K562 (cell line): ENCODE data around the gene ZNF69. TPM values are rescaled to one million over a fixed set of nuclear protein-coding genes. Genes with fewer than 3 reads are reported as not detected.

Experiments used
- ATAC-seq: fragments of 200-7000 bp; cut with Tn5 transposase; 3 replicates; pipeline ENCODE4 v1.9.1; 2020; ENCODE audit warnings: moderate library complexity
- BruUV-seq: library from RNA; stranded (reverse); fragments of 400-500 nt; replicated peaks from 2 replicates; lab custom pipeline; 2021; lab: Mats Ljungman, UMichigan
- CTCF ChIA-PET: fragments of 300-600 bp; formaldehyde crosslinking; extraction: SDS; loops from one replicate; lab custom pipeline; 2021; ENCODE audit warnings: low intra/inter-chr PET ratio; lab: Yijun Ruan, JAX
- POLR2A ChIA-PET: fragments of 300-600, 350-650 bp; sonication (Branson Sonifier 250); formaldehyde crosslinking; extraction: SDS; loops from one replicate; lab custom pipeline; 2021; ENCODE audit warnings: antibody characterized with exemption, inconsistent platforms; lab: Yijun Ruan, JAX
- DNase-seq, 4 experiments: peaks; one replicate each; pipeline versions ENCODE4 v3.0.0 to v3.0.0-alpha.2; 2011 to 2018; ENCODE audit warnings: low spot score in 3 of 4, mixed read lengths in 3 of 4; ENCODE audit errors: extremely low read depth in 1 of 4
- FAIRE-seq: peaks from 2 replicates; lab custom pipeline; 2011; peaks lifted over from hg19 to GRCh38; lab: Jason Lieb, UNC
- H2AFZ ChIP-seq: 2 replicates; pipeline ENCODE4 v1.6.0; 2011; ENCODE audit warnings: low read depth, low read length, control low read depth, inconsistent platforms
- H3K27ac ChIP-seq: fragments of 200-600 bp; 3 replicates; pipeline ENCODE4 v1.8.0; 2011; ENCODE audit warnings: low read depth, mild to moderate bottlenecking, control low read depth, inconsistent platforms, low read length, moderate library complexity, mixed read lengths; ENCODE audit errors: extremely low read depth
- H3K27me3 ChIP-seq, 2 experiments: fragments of 300-600 bp in 1 of 2; 2 replicates in 1 of 2; 3 replicates in 1 of 2; pipeline versions ENCODE4 v1.6.0 to v1.8.0; 2011; ENCODE audit warnings: inconsistent platforms in 2 of 2, low read length in 2 of 2, mild to moderate bottlenecking in 1 of 2, mixed read lengths in 1 of 2, moderate library complexity in 1 of 2; ENCODE audit not compliant: control insufficient read depth in 2 of 2, insufficient read depth in 2 of 2
- H3K36me3 ChIP-seq: fragments of 300-600 bp; 3 replicates; pipeline ENCODE4 v1.8.0; 2011; ENCODE audit warnings: mild to moderate bottlenecking, low read length, inconsistent platforms; ENCODE audit not compliant: control insufficient read depth, insufficient read depth
- H3K4me1 ChIP-seq, 2 experiments: fragments of 200-600 bp in 1 of 2; replicated peaks in 1 of 2; 2 replicates in 1 of 2; 3 replicates in 1 of 2; pipeline versions ENCODE4 v1.5.1 to v1.8.0; 2011; ENCODE audit warnings: inconsistent platforms in 2 of 2, low read length in 2 of 2, mild to moderate bottlenecking in 1 of 2, mixed read lengths in 1 of 2, moderate library complexity in 1 of 2; ENCODE audit not compliant: control insufficient read depth in 2 of 2, insufficient read depth in 2 of 2
- H3K4me2 ChIP-seq: 2 replicates; pipeline ENCODE4 v1.6.1; 2011; ENCODE audit warnings: low read length, control low read depth, inconsistent platforms, mixed read lengths; ENCODE audit not compliant: insufficient read depth
- H3K4me3 ChIP-seq: fragments of 200-600 bp; sonication (generic), shearing (Covaris generic); 2 replicates; pipeline ENCODE4 v1.5.1; 2016; ENCODE audit warnings: control low read depth, inconsistent platforms
- H3K79me2 ChIP-seq: fragments of 200-600 bp; 3 replicates; pipeline ENCODE4 v1.8.0; 2011; ENCODE audit warnings: low read length, inconsistent platforms; ENCODE audit not compliant: control insufficient read depth, insufficient read depth
- H3K9ac ChIP-seq, 2 experiments: 2 replicates each; pipeline versions ENCODE4 v1.6.0 to v1.6.1; 2011; ENCODE audit warnings: low read depth in 2 of 2, low read length in 2 of 2, control low read depth in 1 of 2, inconsistent platforms in 1 of 2, mild to moderate bottlenecking in 1 of 2, mixed read lengths in 1 of 2; ENCODE audit not compliant: insufficient read depth in 1 of 2
- H3K9me1 ChIP-seq: one replicate; pipeline ENCODE4 v1.6.0; 2011; ENCODE audit warnings: inconsistent platforms, mild to moderate bottlenecking, low read length, moderate library complexity; ENCODE audit not compliant: control insufficient read depth, insufficient read depth
- H3K9me3 ChIP-seq: replicated peaks from 2 replicates; pipeline ENCODE4 v1.5.1; 2011; ENCODE audit warnings: low read depth, low read length, inconsistent platforms; ENCODE audit not compliant: control insufficient read depth, insufficient read depth
- H4K20me1 ChIP-seq: replicated peaks from 2 replicates; pipeline ENCODE4 v1.6.1; 2011; ENCODE audit warnings: low read length, inconsistent platforms, mixed read lengths; ENCODE audit not compliant: control insufficient read depth, insufficient read depth
- CHAMP1 ChIP-seq: fragments of 450-650 bp; IDR thresholded peaks from 2 replicates; pipeline ENCODE4 v1.6.1; 2016; ENCODE audit warnings: mild to moderate bottlenecking
- CTCF ChIP-seq, 3 experiments: IDR thresholded peaks in 2 of 3; conservative IDR thresholded peaks in 1 of 3; 2 replicates each; pipeline ENCODE4 v1.5.1; 2011 to 2012; ENCODE audit warnings: low read length in 3 of 3, mild to moderate bottlenecking in 3 of 3, control low read depth in 2 of 3, improper control_type of control experiment in 1 of 3, inconsistent platforms in 1 of 3, low read depth in 1 of 3, mixed read lengths in 1 of 3, moderate library complexity in 1 of 3; ENCODE audit not compliant: insufficient read depth in 2 of 3
- E2F4 ChIP-seq: sonication (generic); formaldehyde crosslinking; IDR thresholded peaks from 2 replicates; pipeline ENCODE4 v1.8.0; 2022; ENCODE audit warnings: mild to moderate bottlenecking, low read depth, missing genetic modification reagents
- HOXB6 ChIP-seq: fragments of 250-450 bp; sonication (Bioruptor Pico); IDR thresholded peaks from 2 replicates; pipeline ENCODE4 v1.5.1; 2022; ENCODE audit warnings: mild to moderate bottlenecking, borderline replicate concordance
- NCOA4 ChIP-seq: fragments of 450-650 bp; IDR thresholded peaks from 2 replicates; pipeline ENCODE4 v1.6.1; 2018; ENCODE audit warnings: mild to moderate bottlenecking; ENCODE audit not compliant: partially characterized antibody
- RBM14 ChIP-seq: fragments of 200-400 bp; formaldehyde crosslinking; IDR thresholded peaks from 2 replicates; pipeline ENCODE4 v1.6.1; 2018; ENCODE audit warnings: low read depth, mild to moderate bottlenecking, low read length, moderate library complexity, borderline replicate concordance; ENCODE audit not compliant: insufficient read depth
- XRCC3 ChIP-seq: fragments of 450-650 bp; IDR thresholded peaks from 2 replicates; pipeline ENCODE4 v1.6.1; 2017; ENCODE audit warnings: mild to moderate bottlenecking, moderate library complexity
- ZNF143 ChIP-seq: sonication (generic); formaldehyde crosslinking; IDR thresholded peaks from 2 replicates; pipeline ENCODE4 v1.9.0; 2022; ENCODE audit warnings: mild to moderate bottlenecking, missing genetic modification reagents
- WGBS: fragments of 100-300 bp; shearing (Covaris generic); methylation state at CpG from one replicate; pipeline ENCODE4 v1.1.6; 2016; ENCODE audit warnings: low coverage, mixed read lengths; ENCODE audit not compliant: insufficient coverage; ENCODE audit errors: missing lambda C conversion rate; 5-methylcytosine and 5-hydroxymethylcytosine counted together
- in situ Hi-C: fragments of 300-500 bp; cut with MboI; formaldehyde crosslinking; loops from 4 replicates; pipeline ENCODE4 v1.15.0; 2018; ENCODE audit warnings: inconsistent platforms, mixed read lengths
- intact Hi-C: fragments of 100-400 bp; cut with micrococcal nuclease; formaldehyde crosslinking; loops from 2 replicates; pipeline ENCODE4 v1.14.2; 2022
- polyA plus RNA-seq, 8 experiments: library from polyadenylated mRNA; depleted of rRNA in 4 of 8; stranded (reverse) in 5 of 8; unstranded in 3 of 8; fragments of >200 nt; fragmentation: Nextera tagmentation in 2 of 8; fragmentation: Illumina TruSeq in 1 of 8; extraction: Ambion mirVana in 2 of 8; extraction: Trizol in 1 of 8; gene quantifications; 2 replicates each; pipeline versions ENCODE4 v1.2.1 to v1.2.3, GENCODE V29; 2011 to 2014; ENCODE audit warnings: inconsistent platforms in 1 of 8, missing spikeins in 1 of 8
- total RNA-seq, 7 experiments: library from RNA; depleted of rRNA in 6 of 7; stranded (reverse); fragments of >200 nt in 6 of 7; fragmentation: Illumina TruSeq in 2 of 7; extraction: Trizol in 2 of 7; gene quantifications; 2 replicates each; pipeline versions ENCODE4 v1.2.1 to v1.2.3, GENCODE V29; 2011 to 2021; ENCODE audit warnings: low replicate concordance in 1 of 7

Gene ZNF69
- total and polyA plus RNA-seq, 9 of the 15 experiments (the other 6 are each of a cell fraction or from before 2014, with no cell fraction given), result 2.3 to 5.4 (median 3.6) TPM

GRCh38 chr19:11881151-11881800 lies 6.3 kb upstream of the ZNF69 start:
- Histone ChIP-seq H4K20me1 (no peaks in the 10 kb centered on the region), H3K4me2 (no peak overlapping the region), H3K27me3 (no peaks in the 10 kb centered on the region; a peak in 2 of 5 replicates), H3K9ac (no peak overlapping the region), H3K79me2 (no peaks in the 10 kb centered on the region), H2AFZ (no peak overlapping the region), H3K9me3 (peaks cover 6% of the 10 kb centered on the region), H3K9me1 (no peaks in the 10 kb centered on the region), H3K36me3 (no peaks in the 10 kb centered on the region), H3K4me1 (no peaks in the 10 kb centered on the region), H3K27ac (no peak overlapping the region), H3K4me3 (no peak overlapping the region)
- DNase-seq, result peak; percentile 56 to 77 (median 64)
- ChIA-PET CTCF (interaction anchor here (0.7 to 1.9 kb wide), 4 partner anchors 108 to 260 kb away, joined by 3 to 8 read pairs (median 6); no protein-coding TSS in a partner anchor), POLR2A (interaction anchor here (0.6 to 1.0 kb wide), 2 partner anchors 11 to 205 kb away, joined by 3 to 4 read pairs; no protein-coding TSS in a partner anchor)
- in situ Hi-C loops, result no loop called here
- peak; percentile 91 for FAIRE-seq
- ATAC-seq, result peak; percentile 87
- BruUV-seq, result no TSS peak
- intact Hi-C loops, result loop anchor here (1.0 to 2.0 kb wide), 3 partner anchors 108 to 260 kb away; no protein-coding TSS in a partner anchor
- WGBS, result 10% methylated on average over 9 of the region's 10 CpGs
- TF ChIP-seq E2F4 (no peak), CTCF (IDR thresholded peaks at IDR 0.05 in 2 of 3, conservative IDR thresholded peaks at IDR 0.05 in 1 of 3; ENCODE audit: insufficient read depth in 2 of 3, low read depth in 1 of 3, low read length in 3 of 3) (peak; percentile 75 to 81 (median 81)), RBM14 (no peak), XRCC3 (no peak), ZNF143 (no peak), HOXB6 (no peak), NCOA4 (no peak), CHAMP1 (no peak)
